CD14-positive monocyte (primary cell): ENCODE data around the gene DNMT3L. TPM values are rescaled to one million over a fixed set of nuclear protein-coding genes. Genes with fewer than 3 reads are reported as not detected.

Experiments used
- DNase-seq, 3 donors: peaks; one replicate each; pipeline ENCODE4 v3.0.0-alpha.2; 2011 to 2022
- H2AFZ ChIP-seq: 2 replicates; pipeline ENCODE4 v1.6.0; 2012; ENCODE audit warnings: mild to moderate bottlenecking, low read depth, low read length, inconsistent platforms; ENCODE audit not compliant: insufficient read depth, poor library complexity, severe bottlenecking
- H3K27ac ChIP-seq, 2 donors: 1 replicate in 1 of 2; 2 replicates in 1 of 2; pipeline ENCODE4 v1.5.1; 2012 to 2013; ENCODE audit warnings: low read length in 2 of 2, control low read depth in 1 of 2, inconsistent platforms in 1 of 2, low read depth in 1 of 2, mild to moderate bottlenecking in 1 of 2
- H3K27me3 ChIP-seq, 2 donors: one replicate each; pipeline versions ENCODE4 v1.6.0 to v1.6.1; 2011 to 2013; ENCODE audit warnings: low read length in 2 of 2; ENCODE audit not compliant: control insufficient read depth in 2 of 2, insufficient read depth in 2 of 2
- H3K36me3 ChIP-seq, 2 donors: replicated peaks in 1 of 2; 1 replicate in 1 of 2; 2 replicates in 1 of 2; pipeline versions ENCODE4 v1.5.1 to v1.6.1; 2012 to 2013; ENCODE audit warnings: low read length in 2 of 2, control low read depth in 1 of 2, inconsistent platforms in 1 of 2, mild to moderate bottlenecking in 1 of 2; ENCODE audit not compliant: insufficient read depth in 2 of 2, control insufficient read depth in 1 of 2
- H3K4me1 ChIP-seq, 2 donors: 1 replicate in 1 of 2; 2 replicates in 1 of 2; pipeline versions ENCODE4 v1.5.1 to v1.6.1; 2012 to 2013; ENCODE audit warnings: low read length in 2 of 2, control low read depth in 1 of 2, inconsistent platforms in 1 of 2, mild to moderate bottlenecking in 1 of 2, moderate library complexity in 1 of 2; ENCODE audit not compliant: insufficient read depth in 2 of 2, control insufficient read depth in 1 of 2
- H3K4me2 ChIP-seq: replicated peaks from 2 replicates; pipeline ENCODE3; 2012; ENCODE audit warnings: low read length, moderate library complexity, mild to moderate bottlenecking; ENCODE audit not compliant: poor library complexity, severe bottlenecking; ENCODE audit errors: extremely low read depth
- H3K4me3 ChIP-seq, 3 experiments: fragments of 200-600 bp in 1 of 3; sonication (generic) in 1 of 3; replicated peaks in 1 of 3; 1 replicate in 2 of 3; 2 replicates in 1 of 3; pipeline ENCODE4 v1.5.1; 2011 to 2013; ENCODE audit warnings: low read length in 3 of 3, mild to moderate bottlenecking in 3 of 3, control low read depth in 2 of 3, low read depth in 2 of 3, inconsistent platforms in 1 of 3, moderate library complexity in 1 of 3
- H3K79me2 ChIP-seq: 2 replicates; pipeline ENCODE4 v1.6.0; 2012; ENCODE audit warnings: mild to moderate bottlenecking, control low read depth, inconsistent platforms, low read length, moderate library complexity; ENCODE audit not compliant: insufficient read depth
- H3K9ac ChIP-seq: 2 replicates; pipeline ENCODE4 v1.6.0; 2017; ENCODE audit warnings: low read length, mild to moderate bottlenecking; ENCODE audit not compliant: insufficient read depth, poor library complexity, severe bottlenecking
- H3K9me3 ChIP-seq, 2 donors: replicated peaks in 1 of 2; 1 replicate in 1 of 2; 2 replicates in 1 of 2; pipeline versions ENCODE4 v1.5.1 to v1.6.1; 2012 to 2013; ENCODE audit warnings: low read length in 2 of 2, control low read depth in 1 of 2; ENCODE audit not compliant: control insufficient read depth in 1 of 2, insufficient read depth in 1 of 2
- H4K20me1 ChIP-seq: 2 replicates; pipeline ENCODE4 v1.6.0; 2012; ENCODE audit warnings: mild to moderate bottlenecking, low read length, control low read depth, moderate library complexity; ENCODE audit not compliant: insufficient read depth
- H3K27ac Mint-ChIP-seq, 7 donors: one replicate each; pipeline ENCODE4 v1.8.0; 2020; ENCODE audit warnings: mild to moderate bottlenecking in 7 of 7, mixed read lengths in 7 of 7, moderate library complexity in 6 of 7, inconsistent platforms in 2 of 7
- H3K27me3 Mint-ChIP-seq, 3 donors: one replicate each; pipeline ENCODE4 v1.8.0; 2021 to 2022; ENCODE audit warnings: low read depth in 3 of 3, mild to moderate bottlenecking in 3 of 3, mixed read lengths in 3 of 3, moderate library complexity in 3 of 3, inconsistent platforms in 1 of 3
- H3K36me3 Mint-ChIP-seq, 2 donors: one replicate each; pipeline ENCODE4 v1.8.0; 2020; ENCODE audit warnings: mixed read lengths in 2 of 2, inconsistent platforms in 1 of 2, mild to moderate bottlenecking in 1 of 2
- H3K4me1 Mint-ChIP-seq: one replicate; pipeline ENCODE4 v1.8.0; 2020; ENCODE audit warnings: mild to moderate bottlenecking, mixed read lengths
- H3K4me3 Mint-ChIP-seq, 2 donors: one replicate each; pipeline ENCODE4 v1.8.0; 2020; ENCODE audit warnings: mild to moderate bottlenecking in 2 of 2, mixed read lengths in 2 of 2, moderate library complexity in 1 of 2
- H3K9me3 Mint-ChIP-seq, 7 donors: one replicate each; pipeline ENCODE4 v1.8.0; 2020 to 2022; ENCODE audit warnings: mixed read lengths in 7 of 7, mild to moderate bottlenecking in 6 of 7, moderate library complexity in 6 of 7, inconsistent platforms in 2 of 7
- CTCF ChIP-seq: fragments of 200-600 bp; IDR thresholded peaks from one replicate; pipeline ENCODE4 v1.8.0; 2022; ENCODE audit warnings: antibody characterized with exemption, mild to moderate bottlenecking
- WGBS: methylation state at CpG from one replicate; pipeline ENCODE4 v1.1.5; 2013; ENCODE audit warnings: missing lambda C conversion rate; ENCODE audit not compliant: insufficient coverage; 5-methylcytosine and 5-hydroxymethylcytosine counted together
- intact Hi-C, 2 donors: fragments of 100-400 bp; cut with micrococcal nuclease; formaldehyde crosslinking; loops; one replicate each; pipeline versions ENCODE4 v1.15.0 to v1.15.1; 2023
- polyA plus RNA-seq, 3 donors: library from polyadenylated mRNA; depleted of rRNA in 1 of 3; unstranded in 2 of 3; stranded (reverse) in 1 of 3; fragments of 300-500 nt in 2 of 3; fragments of >200 nt in 1 of 3; fragmentation: Illumina TruSeq in 2 of 3; gene quantifications; 1 replicate in 2 of 3; 2 replicates in 1 of 3; pipeline ENCODE4 v1.2.3, GENCODE V29; 2012 to 2021

DNMT3L gene
- polyA plus RNA-seq, 3 donors = not detected

DNA sequence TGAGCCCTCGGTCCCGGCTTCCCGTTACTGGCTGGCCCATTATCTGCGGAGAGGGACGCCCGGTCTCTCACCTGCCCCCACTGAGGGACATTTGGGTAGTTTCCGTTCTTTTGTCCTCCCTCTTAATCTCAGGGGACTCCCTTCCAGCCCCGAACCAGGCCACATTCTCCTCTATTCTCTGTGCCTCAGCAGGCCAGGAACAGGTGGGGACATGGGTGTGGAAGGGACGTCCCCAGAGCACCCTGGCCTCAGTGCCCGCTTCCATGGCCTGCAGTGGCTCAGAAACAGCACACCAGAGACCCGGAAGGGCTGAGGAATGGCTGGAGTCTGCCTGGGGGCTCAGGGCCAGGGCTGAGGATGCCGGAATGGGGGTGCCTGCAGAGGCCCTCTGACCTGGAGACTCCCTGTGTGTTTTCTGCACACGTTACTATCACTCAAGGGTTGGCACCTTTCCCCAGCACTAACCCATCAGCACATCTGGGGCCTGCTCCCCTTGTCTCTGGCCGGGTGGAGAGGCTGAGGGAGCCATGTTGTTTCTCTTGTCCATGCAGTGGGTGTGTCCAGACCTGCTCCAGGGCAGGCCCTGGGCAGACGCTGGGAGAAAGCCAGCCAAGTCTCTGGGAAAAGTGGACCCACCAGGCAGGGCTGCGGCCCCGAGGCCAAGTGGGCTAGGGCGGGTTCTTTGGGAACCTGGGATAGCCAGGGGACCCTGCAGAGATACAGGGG, 10.0 kb upstream of the DNMT3L start:
- peaks cover 0 to 6% (median 3%) of the 10 kb centered on the region in 3 donors for H3K27me3 Mint-ChIP-seq
- Histone ChIP-seq H3K4me1 (no peaks in the 10 kb centered on the region), H4K20me1 (no peaks in the 10 kb centered on the region), H3K9ac (no peak overlapping the region), H2AFZ (no peak overlapping the region), H3K27ac (no peak overlapping the region), H3K79me2 (no peaks in the 10 kb centered on the region), H3K4me2 (no peak overlapping the region), H3K4me3 (no peak overlapping the region), H3K9me3 (no peaks in the 10 kb centered on the region), H3K27me3 (no peaks in the 10 kb centered on the region), H3K36me3 (no peaks in the 10 kb centered on the region)
- H3K9me3 Mint-ChIP-seq = peaks cover 0 to 2% (median 0%) of the 10 kb centered on the region in 7 donors
- TF ChIP-seq CTCF = no peak
- intact Hi-C loops = no loop called here
- DNase-seq = no peak
- peaks cover 2% of the 10 kb centered on the region for H3K4me1 Mint-ChIP-seq
- no peak overlapping the region for H3K27ac Mint-ChIP-seq
- H3K36me3 Mint-ChIP-seq = no peaks in the 10 kb centered on the region
- WGBS = 94% methylated on average over 14 of the region's 18 CpGs
- H3K4me3 Mint-ChIP-seq = no peak overlapping the region

- DNase-seq = no peak
- Mint-ChIP-seq H3K4me1 (peaks cover 2% of the 10 kb centered on the region), H3K27ac (no peak overlapping the region), H3K4me3 (no peak overlapping the region), H3K27me3 (peaks cover 0 to 6% (median 6%) of the 10 kb centered on the region in 3 donors), H3K36me3 (no peaks in the 10 kb centered on the region), H3K9me3 (no peaks in the 10 kb centered on the region)
- Histone ChIP-seq H4K20me1 (no peaks in the 10 kb centered on the region), H3K4me3 (no peak overlapping the region), H3K79me2 (no peaks in the 10 kb centered on the region), H3K27ac (no peak overlapping the region), H2AFZ (no peak overlapping the region), H3K9me3 (no peaks in the 10 kb centered on the region), H3K27me3 (no peaks in the 10 kb centered on the region), H3K4me2 (no peak overlapping the region), H3K9ac (no peak overlapping the region), H3K36me3 (no peaks in the 10 kb centered on the region), H3K4me1 (no peaks in the 10 kb centered on the region)
- no peak for TF ChIP-seq CTCF
- intact Hi-C loops = no loop called here
- 73% methylated on average over 2 of the region's 8 CpGs for WGBS
These were observed 7.4 kb upstream of the DNMT3L start for GRCh38 chr21:44269090-44269489.
